GM19372 (cell line): Measurements from ENCODE around the gene PRKCE.

ENCODE experiments used
- ATAC-seq: cut with Tn5 transposase; IDR thresholded peaks from one replicate; pipeline ENCODE4 v1.9.1; 2021; ENCODE audit warnings: mild to moderate bottlenecking, low read depth, moderate library complexity; ENCODE audit not compliant: unreplicated experiment

Gene PRKCE

GRCh38 chr2:45825001-45825651 lies 173.7 kb downstream of the PRKCE start:
- no peak for ATAC-seq

- no peak for ATAC-seq
Measured at GRCh38 chr2:45826460-45826859, 175.0 kb downstream of the PRKCE start.

DNA sequence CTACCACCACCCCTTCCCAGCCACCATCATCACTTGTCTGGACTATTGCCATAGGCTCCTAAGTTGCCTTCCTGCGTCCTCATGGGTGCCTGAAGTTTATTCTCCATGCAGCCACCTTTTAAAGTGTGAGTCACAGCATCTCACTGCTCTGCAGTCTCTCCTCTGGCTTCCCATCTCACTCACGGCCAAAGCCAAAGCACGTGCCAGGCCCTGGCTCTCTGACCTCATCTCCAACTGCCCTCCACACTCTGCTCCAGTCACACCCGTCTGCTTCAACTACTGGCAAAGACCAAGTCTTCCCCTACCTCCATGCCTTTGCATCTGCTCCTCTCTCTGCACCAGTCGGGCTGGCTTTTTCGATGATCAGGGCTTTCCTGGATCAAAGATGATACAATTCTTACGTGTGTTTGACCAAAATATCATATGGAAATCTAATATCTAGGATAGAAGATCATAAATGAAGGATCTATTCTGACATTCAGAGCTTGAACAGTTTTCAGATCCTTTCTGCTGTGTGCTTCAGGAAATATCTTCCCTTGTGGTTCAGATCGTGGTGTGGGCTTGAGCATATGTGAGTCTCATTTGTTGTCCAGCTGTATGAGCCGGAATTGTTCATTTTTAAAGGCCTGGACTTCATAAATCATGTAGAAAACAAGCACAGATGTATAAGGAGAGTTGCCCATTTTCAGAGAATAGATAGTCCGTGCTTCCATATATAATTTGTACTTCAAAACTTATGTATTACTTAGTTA lies 175.6 kb downstream of the PRKCE start:
- ATAC-seq: no peak

- ATAC-seq: no peak
Measured at GRCh38 chr2:45830322-45830721, 178.8 kb downstream of the PRKCE start.

DNA sequence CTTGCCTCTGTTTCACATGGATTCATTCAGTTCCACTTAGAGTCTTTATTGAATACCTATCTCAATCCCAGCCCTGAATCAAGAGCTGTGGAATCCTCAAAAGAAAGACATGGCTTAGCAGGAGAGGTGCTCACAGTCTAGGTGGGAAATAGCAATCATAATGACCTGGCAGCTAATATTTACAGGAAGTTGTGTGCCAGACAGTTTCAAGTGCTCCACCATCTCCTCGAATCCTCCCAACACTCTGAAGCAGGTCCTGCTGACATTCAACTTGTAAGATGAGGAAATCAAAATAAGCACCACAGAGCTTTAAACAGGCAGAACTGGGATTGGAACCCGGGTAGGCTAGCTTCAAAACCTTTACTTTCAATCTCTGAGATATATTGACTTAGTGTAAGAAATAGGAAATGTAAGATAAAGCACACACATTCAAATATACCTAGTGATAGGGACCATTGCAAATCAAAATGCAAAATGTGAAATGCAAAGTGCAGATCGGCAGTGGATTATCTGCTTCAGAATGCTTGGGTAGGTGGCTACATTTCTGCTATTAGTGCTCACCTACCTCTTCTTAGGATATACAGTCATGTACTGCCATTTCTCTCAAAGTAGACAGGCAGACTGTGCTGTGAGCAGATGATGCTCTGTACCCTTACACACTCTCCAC lies 182.0 kb downstream of the PRKCE start:
- ATAC-seq: peak; percentile 18

DNA sequence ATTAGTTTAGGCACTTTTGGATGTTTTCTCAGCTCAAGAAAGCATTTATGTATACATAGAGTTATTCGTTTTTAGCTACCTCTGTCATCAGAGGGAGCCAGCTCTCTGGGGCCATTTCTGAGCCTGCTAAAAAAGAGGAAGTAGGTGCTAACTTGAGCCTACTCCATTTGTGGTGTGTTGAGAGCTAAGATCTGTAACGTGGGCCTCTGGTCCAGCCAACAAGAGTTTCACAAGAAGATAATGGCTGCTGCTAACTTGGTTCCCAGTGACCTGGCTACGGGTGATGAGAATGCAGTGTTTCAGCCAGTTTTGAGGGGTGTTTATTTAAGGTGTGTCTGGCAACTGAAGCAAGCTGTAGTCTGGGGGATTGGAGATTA lies 182.5 kb downstream of the PRKCE start:
- peak; percentile 82 for ATAC-seq

DNA sequence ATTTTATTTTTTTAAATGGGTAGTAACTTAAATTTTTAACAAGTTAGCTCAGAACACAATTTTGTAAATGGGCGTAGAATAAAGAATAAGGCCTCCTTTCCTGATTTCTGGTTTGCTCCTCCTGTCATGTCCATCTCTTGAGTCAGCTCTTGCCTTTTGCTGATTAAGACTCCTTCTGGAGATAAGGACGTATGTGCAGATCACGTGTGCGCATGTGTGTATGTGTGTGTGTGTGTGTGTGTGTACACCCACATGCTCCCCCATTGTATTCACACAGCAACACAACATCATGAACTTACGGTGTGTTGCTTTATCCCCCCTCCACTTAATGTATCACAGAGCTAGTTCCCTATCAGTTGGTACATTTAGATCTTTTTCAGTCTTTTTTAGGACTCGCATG lies 182.9 kb downstream of the PRKCE start:
- no peak for ATAC-seq

DNA sequence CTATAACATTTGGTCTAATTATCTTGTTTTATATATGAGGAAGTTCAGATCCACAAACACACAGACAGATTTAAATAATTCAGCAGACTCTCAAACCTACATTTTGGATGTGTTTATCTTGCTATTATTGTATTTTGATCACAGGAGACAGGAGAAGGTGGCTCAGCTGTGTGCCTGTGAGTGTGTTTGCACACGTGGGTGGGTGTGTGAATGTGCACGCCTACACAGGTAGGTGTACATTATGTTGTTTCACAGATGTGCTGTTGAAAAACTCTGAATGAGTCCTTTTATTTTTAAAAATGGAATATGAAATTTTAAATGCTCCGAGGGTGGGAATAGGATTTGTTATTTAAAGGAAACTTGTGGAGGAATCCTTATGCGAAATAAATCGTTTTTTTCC lies 183.4 kb downstream of the PRKCE start:
- ATAC-seq: no peak

DNA sequence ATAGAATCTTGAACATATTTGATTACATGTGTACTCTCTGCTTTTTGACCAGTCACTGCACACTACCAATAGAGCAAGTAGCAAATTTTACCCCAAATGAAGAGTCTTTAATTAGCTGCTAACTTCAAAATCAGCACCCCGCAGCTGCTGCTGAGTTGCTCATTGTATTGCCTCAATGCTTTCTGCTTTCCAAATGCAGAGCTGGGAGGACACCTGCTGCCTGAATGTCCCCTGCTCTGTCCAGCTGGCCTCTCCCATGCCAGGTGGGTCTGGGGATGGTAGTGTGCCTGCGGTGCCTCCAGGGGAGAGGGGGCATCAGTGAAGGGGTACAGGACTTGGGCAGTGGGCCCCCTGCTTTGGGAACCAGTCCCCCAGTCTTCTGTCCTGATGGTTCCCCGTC lies 184.8 kb downstream of the PRKCE start:
- no peak for ATAC-seq

GRCh38 chr2:45836740-45837139 lies 185.3 kb downstream of the PRKCE start:
- no peak for ATAC-seq

DNA sequence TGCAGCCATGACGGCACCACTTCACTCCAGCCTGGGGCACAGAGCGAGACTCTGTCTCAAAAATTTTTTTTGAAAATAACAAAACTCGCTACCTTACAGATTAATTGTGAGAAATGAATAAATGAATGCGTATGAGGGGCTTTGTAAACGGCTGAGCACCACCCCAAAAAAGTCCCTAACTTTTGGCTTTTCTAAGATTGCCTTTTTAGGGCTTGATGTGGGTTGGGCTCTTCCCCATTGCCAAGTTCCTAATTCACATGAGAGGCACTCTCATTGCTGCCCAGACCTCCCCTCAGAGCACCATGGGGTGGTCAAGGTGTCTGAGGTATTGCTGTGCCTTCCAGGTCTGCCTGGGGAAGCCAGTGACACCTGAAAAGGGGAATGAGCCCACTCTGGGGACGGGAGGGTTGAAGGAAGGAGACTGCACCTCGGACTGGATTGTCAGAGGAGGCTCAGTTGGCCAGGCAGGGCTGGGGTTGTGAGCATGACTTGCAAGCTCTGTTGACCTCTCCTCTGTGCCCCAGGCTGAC lies 186.4 kb downstream of the PRKCE start:
- no peak for ATAC-seq

- ATAC-seq: no peak
Measured at GRCh38 chr2:45839508-45840251, 188.2 kb downstream of the PRKCE start.

DNA sequence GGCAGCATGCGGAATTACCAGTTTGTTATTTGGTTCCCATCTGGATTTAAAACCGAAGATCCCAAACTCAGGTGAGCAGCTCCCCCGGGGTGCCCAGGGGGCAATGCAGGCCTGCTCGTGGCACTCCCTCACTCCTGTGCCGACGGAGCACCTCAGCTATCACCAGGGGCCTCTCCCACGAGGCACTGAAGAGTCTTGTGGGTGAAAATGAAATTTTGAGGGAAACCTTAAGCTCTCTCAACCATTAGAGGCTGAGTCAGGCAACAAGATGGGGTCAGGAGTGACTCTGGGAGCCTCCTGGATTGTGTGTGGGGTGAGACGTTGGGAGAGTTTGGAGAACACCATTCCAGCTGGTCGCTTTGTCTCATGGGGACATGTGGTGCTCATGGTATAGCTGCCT lies 189.0 kb downstream of the PRKCE start:
- no peak for ATAC-seq

DNA sequence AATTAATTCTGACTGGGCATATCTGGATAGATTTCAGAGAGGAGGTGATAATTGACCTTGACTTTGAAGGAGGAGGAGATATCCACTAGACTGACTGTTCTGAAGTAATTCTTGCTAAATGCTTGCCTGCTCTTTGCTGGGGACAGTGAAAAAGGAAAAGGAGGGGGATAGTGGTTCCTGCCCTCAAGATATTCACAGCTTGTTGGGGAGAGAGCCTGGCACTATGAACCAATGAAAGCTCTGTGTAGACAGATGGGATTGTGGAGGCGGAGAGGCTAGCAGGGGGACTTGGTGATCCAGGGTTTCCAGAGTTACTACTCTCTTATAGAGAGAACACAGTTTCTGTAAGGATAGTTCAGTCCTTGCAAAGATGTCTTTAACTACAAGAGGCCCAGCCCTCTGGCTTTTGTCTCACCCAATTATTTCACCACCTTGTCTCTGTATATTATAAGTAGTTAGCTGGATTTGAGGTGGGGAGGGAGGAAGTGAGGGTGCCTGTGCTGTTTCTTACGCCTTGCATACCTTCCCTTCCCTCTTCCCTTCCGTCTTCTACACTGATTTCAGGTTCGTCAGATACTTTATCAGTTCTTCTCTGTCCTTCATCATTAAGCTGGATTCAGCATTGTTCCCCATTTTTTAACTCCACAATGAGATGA lies 190.4 kb downstream of the PRKCE start:
- no peak for ATAC-seq

GRCh38 chr2:45843136-45843535 lies 191.7 kb downstream of the PRKCE start:
- ATAC-seq: peak; percentile 68

- no peak for ATAC-seq
Measured at GRCh38 chr2:45844796-45845457, 193.5 kb downstream of the PRKCE start.

DNA sequence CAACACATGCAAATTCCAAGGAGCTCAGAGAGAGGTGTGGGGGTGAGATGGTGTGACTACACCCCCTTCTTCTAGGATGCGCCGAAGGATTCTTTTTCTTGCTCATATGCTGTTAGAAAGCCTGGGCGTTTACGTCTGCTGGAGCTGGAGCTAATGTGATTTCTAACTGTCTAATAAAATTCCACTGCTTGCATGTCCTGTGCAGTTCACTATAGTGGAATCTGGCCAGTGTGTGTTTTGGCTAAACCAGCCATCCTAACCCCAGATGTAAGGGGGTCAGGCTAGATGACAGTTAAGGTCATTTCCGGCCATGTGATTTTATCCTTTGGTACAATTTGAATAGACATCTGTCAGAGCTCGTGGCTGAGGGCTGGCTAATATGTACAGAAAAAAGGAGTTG lies 194.1 kb downstream of the PRKCE start:
- ATAC-seq: no peak

DNA sequence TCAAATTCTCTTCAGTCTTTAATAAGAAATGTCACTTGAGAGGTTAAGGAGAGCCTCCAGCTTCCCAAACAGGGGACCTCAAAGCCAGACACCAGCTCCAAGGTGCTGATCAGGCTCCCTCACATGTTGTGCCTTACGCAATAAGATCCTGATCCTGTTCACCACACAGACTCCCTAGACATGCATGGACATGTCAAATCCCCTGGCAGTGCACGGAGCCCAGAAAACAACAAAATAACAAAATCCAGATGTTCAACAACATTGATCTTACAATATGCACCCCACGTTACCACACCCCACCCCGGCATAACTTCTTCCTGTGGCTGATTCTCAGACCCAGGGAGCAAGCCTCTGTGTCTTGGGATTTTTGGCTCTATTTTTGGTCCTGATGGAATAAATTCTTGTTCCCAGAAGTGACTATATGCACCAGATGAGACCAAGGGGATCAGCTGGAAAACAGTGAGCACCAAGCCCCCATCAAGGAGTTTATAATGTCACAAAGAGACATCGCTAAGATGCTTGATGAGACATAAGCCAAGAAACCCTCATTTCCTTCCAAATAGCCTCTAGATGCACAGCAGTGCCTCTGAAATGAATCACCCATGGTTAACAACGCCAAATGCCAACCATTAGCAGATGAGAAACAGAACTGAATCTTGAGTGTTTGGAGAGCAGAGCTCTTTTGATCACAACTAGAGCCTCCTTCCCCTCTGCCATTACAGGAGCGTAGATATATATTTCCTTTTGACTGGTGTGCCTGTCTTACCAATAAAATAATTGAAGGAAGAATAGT lies 198.2 kb downstream of the PRKCE start:
- no peak for ATAC-seq

GRCh38 chr2:45850558-45850957 lies 199.1 kb downstream of the PRKCE start:
- ATAC-seq: no peak
